ENCODE measurements around the gene PHF13.

DNA sequence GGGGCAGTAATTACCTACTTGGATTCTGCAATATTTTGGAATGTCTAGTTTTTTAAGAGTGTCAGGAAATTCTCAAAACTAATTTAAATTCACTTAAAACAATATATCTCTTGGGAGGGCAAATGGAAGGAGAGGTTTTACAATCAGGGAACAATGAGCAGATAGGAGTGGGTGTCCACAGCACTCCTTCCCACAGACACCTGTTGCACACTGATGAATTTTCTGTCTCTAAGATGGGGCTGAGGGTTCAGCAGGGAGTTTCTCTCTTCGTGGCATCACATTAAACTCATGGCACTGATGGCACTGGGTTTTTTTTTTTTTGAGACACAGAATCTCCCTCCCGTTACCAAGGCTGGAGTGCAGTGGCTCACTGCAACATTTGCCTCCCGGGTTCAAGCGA lies 5.5 kb downstream of the PHF13 start:
- TF ChIP-seq, protein P1, sequence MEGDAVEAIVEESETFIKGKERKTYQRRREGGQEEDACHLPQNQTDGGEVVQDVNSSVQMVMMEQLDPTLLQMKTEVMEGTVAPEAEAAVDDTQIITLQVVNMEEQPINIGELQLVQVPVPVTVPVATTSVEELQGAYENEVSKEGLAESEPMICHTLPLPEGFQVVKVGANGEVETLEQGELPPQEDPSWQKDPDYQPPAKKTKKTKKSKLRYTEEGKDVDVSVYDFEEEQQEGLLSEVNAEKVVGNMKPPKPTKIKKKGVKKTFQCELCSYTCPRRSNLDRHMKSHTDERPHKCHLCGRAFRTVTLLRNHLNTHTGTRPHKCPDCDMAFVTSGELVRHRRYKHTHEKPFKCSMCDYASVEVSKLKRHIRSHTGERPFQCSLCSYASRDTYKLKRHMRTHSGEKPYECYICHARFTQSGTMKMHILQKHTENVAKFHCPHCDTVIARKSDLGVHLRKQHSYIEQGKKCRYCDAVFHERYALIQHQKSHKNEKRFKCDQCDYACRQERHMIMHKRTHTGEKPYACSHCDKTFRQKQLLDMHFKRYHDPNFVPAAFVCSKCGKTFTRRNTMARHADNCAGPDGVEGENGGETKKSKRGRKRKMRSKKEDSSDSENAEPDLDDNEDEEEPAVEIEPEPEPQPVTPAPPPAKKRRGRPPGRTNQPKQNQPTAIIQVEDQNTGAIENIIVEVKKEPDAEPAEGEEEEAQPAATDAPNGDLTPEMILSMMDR (IDR thresholded peaks at IDR 0.05 in 2 of 3, conservative IDR thresholded peaks at IDR 0.05 in 1 of 3; ENCODE audit: control insufficient read depth in 2 of 3, extremely low read depth in 1 of 3, insufficient read depth in 1 of 3, low read depth in 3 of 3, low read length in 3 of 3): no peak
- TF ChIP-seq BMI1 (IDR thresholded peaks at IDR 0.05; ENCODE audit: borderline replicate concordance): no peak
- no peak for TF ChIP-seq POLR2A (IDR thresholded peaks at IDR 0.05; ENCODE audit: low read depth, low read length)
- TF ChIP-seq EGR1 (IDR thresholded peaks at IDR 0.05; ENCODE audit: borderline replicate concordance in 1 of 2, low read depth in 2 of 2, low read length in 2 of 2): no peak
- TF ChIP-seq, protein P2, sequence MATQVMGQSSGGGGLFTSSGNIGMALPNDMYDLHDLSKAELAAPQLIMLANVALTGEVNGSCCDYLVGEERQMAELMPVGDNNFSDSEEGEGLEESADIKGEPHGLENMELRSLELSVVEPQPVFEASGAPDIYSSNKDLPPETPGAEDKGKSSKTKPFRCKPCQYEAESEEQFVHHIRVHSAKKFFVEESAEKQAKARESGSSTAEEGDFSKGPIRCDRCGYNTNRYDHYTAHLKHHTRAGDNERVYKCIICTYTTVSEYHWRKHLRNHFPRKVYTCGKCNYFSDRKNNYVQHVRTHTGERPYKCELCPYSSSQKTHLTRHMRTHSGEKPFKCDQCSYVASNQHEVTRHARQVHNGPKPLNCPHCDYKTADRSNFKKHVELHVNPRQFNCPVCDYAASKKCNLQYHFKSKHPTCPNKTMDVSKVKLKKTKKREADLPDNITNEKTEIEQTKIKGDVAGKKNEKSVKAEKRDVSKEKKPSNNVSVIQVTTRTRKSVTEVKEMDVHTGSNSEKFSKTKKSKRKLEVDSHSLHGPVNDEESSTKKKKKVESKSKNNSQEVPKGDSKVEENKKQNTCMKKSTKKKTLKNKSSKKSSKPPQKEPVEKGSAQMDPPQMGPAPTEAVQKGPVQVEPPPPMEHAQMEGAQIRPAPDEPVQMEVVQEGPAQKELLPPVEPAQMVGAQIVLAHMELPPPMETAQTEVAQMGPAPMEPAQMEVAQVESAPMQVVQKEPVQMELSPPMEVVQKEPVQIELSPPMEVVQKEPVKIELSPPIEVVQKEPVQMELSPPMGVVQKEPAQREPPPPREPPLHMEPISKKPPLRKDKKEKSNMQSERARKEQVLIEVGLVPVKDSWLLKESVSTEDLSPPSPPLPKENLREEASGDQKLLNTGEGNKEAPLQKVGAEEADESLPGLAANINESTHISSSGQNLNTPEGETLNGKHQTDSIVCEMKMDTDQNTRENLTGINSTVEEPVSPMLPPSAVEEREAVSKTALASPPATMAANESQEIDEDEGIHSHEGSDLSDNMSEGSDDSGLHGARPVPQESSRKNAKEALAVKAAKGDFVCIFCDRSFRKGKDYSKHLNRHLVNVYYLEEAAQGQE (IDR thresholded peaks at IDR 0.05; ENCODE audit: low read depth, low read length): no peak
- TF ChIP-seq KDM1A (IDR thresholded peaks at IDR 0.05; ENCODE audit: borderline replicate concordance): no peak
- TF ChIP-seq CHD4 (IDR thresholded peaks at IDR 0.05): no peak
